NOMO-1 (cell line): ENCODE results near the gene POFUT1.
A peak's percentile ranks its signal among the peaks of the same experiment; 100 is the strongest.

Experiments
- DNase-seq, 2 experiments: peaks; one replicate each; lab custom pipeline; 2025; ENCODE audit not compliant: unreplicated experiment in 2 of 2; lab: John Stamatoyannopoulos, UW

The POFUT1 gene

GRCh38 chr20:32205843-32206759, 1.6 kb upstream of the POFUT1 start:
- DNase-seq: peak in 1 of 2 experiments; percentile 53

- no peak for DNase-seq
Observed at GRCh38 chr20:32206760-32207625, 687 bp upstream of the POFUT1 start.

- DNase-seq: no peak
Observed at GRCh38 chr20:32208499-32209154, 947 bp downstream of the POFUT1 start.

GRCh38 chr20:32209850-32210605, 2.3 kb downstream of the POFUT1 start:
- no peak for DNase-seq

GRCh38 chr20:32213870-32214269, 6.2 kb downstream of the POFUT1 start:
- no peak for DNase-seq

- DNase-seq: no peak
Observed at GRCh38 chr20:32215147-32215546, 7.5 kb downstream of the POFUT1 start.

- DNase-seq: no peak
Observed at GRCh38 chr20:32215729-32216128, 8.0 kb downstream of the POFUT1 start.

- DNase-seq: no peak
Observed at GRCh38 chr20:32216179-32217142, 8.8 kb downstream of the POFUT1 start.

GRCh38 chr20:32218156-32218900, 10.6 kb downstream of the POFUT1 start:
- DNase-seq: no peak

GRCh38 chr20:32224463-32224862, 16.8 kb downstream of the POFUT1 start:
- DNase-seq: no peak

- no peak for DNase-seq
Observed at GRCh38 chr20:32226391-32226790, 18.7 kb downstream of the POFUT1 start.

- no peak for DNase-seq
Observed at GRCh38 chr20:32227306-32227705, 19.6 kb downstream of the POFUT1 start.

- DNase-seq: peak; percentile 85 to 91
Observed at GRCh38 chr20:32227744-32228688, 20.3 kb downstream of the POFUT1 start.

GRCh38 chr20:32229251-32229747, 21.6 kb downstream of the POFUT1 start:
- DNase-seq: no peak

GRCh38 chr20:32230707-32231106, 23.0 kb downstream of the POFUT1 start:
- DNase-seq: no peak

- DNase-seq: no peak
Observed at GRCh38 chr20:32231245-32231644, 23.6 kb downstream of the POFUT1 start.

- DNase-seq: peak in 1 of 2 experiments; percentile 20
Observed at GRCh38 chr20:32231847-32232246, 24.2 kb downstream of the POFUT1 start.
